HG03575 (cell line): ENCODE results near the gene IFIT1B.
"Not testable (repeated sequence)": the region's sequence is repeated elsewhere in the genome, so short reads cannot be mapped to it uniquely, and the experiment has no call there.

Source experiments
- ATAC-seq: cut with Tn5 transposase; IDR thresholded peaks from one replicate; pipeline ENCODE4 v1.9.1; 2021; ENCODE audit not compliant: unreplicated experiment, insufficient number of reproducible peaks, low FRiP score; ENCODE audit errors: extremely low read depth

Gene IFIT1B

GRCh38 chr10:89371987-89372386 is 5.9 kb upstream of the IFIT1B start:
- ATAC-seq, result no peak

GRCh38 chr10:89373916-89374711 is 3.7 kb upstream of the IFIT1B start:
- ATAC-seq, result no peak

- ATAC-seq, result no peak
Measured at GRCh38 chr10:89374713-89375141, 3.1 kb upstream of the IFIT1B start.

- no peak for ATAC-seq
Measured at GRCh38 chr10:89379103-89379502, 1.2 kb downstream of the IFIT1B start.

- ATAC-seq, result no peak
Measured at GRCh38 chr10:89382757-89383156, 4.9 kb downstream of the IFIT1B start.

- no peak for ATAC-seq
Measured at GRCh38 chr10:89384474-89385340, 6.9 kb downstream of the IFIT1B start.

GRCh38 chr10:89388806-89389205 is 10.9 kb downstream of the IFIT1B start:
- no peak for ATAC-seq

GRCh38 chr10:89389254-89389653 is 11.4 kb downstream of the IFIT1B start:
- ATAC-seq, result no peak

GRCh38 chr10:89390476-89391225 is 12.8 kb downstream of the IFIT1B start:
- ATAC-seq, result no peak

- ATAC-seq, result not testable (repeated sequence)
Measured at GRCh38 chr10:89391226-89391576, 13.3 kb downstream of the IFIT1B start.

- ATAC-seq, result no peak
Measured at GRCh38 chr10:89391907-89392756, 14.3 kb downstream of the IFIT1B start, which contains the start of gene IFIT1. Gene IFIT1 (plus strand): TSS chr10:89392623. CDS start chr10:89392713, 90 bp downstream.

GRCh38 chr10:89392974-89393373 is 15.1 kb downstream of the IFIT1B start:
- no peak for ATAC-seq

GRCh38 chr10:89393898-89394297 is 16.0 kb downstream of the IFIT1B start:
- ATAC-seq, result no peak

- ATAC-seq, result no peak
Measured at GRCh38 chr10:89395141-89395540, 17.3 kb downstream of the IFIT1B start.

GRCh38 chr10:89398003-89398749 is 20.3 kb downstream of the IFIT1B start:
- no peak for ATAC-seq

GRCh38 chr10:89399956-89400355 is 22.1 kb downstream of the IFIT1B start:
- ATAC-seq, result no peak

GRCh38 chr10:89403043-89403442 is 25.2 kb downstream of the IFIT1B start:
- ATAC-seq, result no peak
